GM21737 (cell line): Measurements from ENCODE around the gene LMTK3.

Experiments
- ATAC-seq: cut with Tn5 transposase; IDR thresholded peaks from one replicate; pipeline ENCODE4 v1.9.1; 2021; ENCODE audit warnings: mild to moderate bottlenecking, moderate library complexity; ENCODE audit not compliant: unreplicated experiment

LMTK3 gene

GRCh38 chr19:48511800-48512503 lies at the start of gene LMTK3:
Gene LMTK3, minus strand, starts transcription at chr19:48511835. Its CDS starts 259 bp downstream, at chr19:48511576.
- ATAC-seq: no peak

GRCh38 chr19:48561412-48561811 lies 49.8 kb upstream of the LMTK3 start:
- ATAC-seq: no peak

GRCh38 chr19:48560095-48560530 lies 48.5 kb upstream of the LMTK3 start:
- no peak for ATAC-seq

- no peak for ATAC-seq
Measured at GRCh38 chr19:48558018-48558684, 46.5 kb upstream of the LMTK3 start.

- no peak for ATAC-seq
Measured at GRCh38 chr19:48556825-48557224, 45.2 kb upstream of the LMTK3 start.

GRCh38 chr19:48556163-48556562 lies 44.5 kb upstream of the LMTK3 start:
- no peak for ATAC-seq

GRCh38 chr19:48554385-48555091 lies 42.9 kb upstream of the LMTK3 start:
- no peak for ATAC-seq

- ATAC-seq: no peak
Measured at GRCh38 chr19:48553676-48554384, 42.2 kb upstream of the LMTK3 start.

- no peak for ATAC-seq
Measured at GRCh38 chr19:48552406-48553322, 41.0 kb upstream of the LMTK3 start.

GRCh38 chr19:48551437-48552302 lies 40.0 kb upstream of the LMTK3 start, which contains the start of gene SULT2B1:
Gene SULT2B1, plus strand, starts transcription at chr19:48552172. Its CDS starts 81 bp downstream, at chr19:48552253.
- ATAC-seq: no peak

- ATAC-seq: no peak
Measured at GRCh38 chr19:48549380-48549779, 37.7 kb upstream of the LMTK3 start.

- ATAC-seq: no peak
Measured at GRCh38 chr19:48548253-48548911, 36.7 kb upstream of the LMTK3 start.

- ATAC-seq: no peak
Measured at GRCh38 chr19:48547722-48548121, 36.1 kb upstream of the LMTK3 start.

GRCh38 chr19:48544856-48545750 lies 33.5 kb upstream of the LMTK3 start:
- ATAC-seq: no peak

- no peak for ATAC-seq
Measured at GRCh38 chr19:48543121-48543710, 31.6 kb upstream of the LMTK3 start.

- no peak for ATAC-seq
Measured at GRCh38 chr19:48541813-48542212, 30.2 kb upstream of the LMTK3 start.

GRCh38 chr19:48540110-48540509 lies 28.5 kb upstream of the LMTK3 start:
- ATAC-seq: no peak
